HepG2 (cell line): ENCODE measurements around the gene C4B. TPM values are rescaled to one million over a fixed set of nuclear protein-coding genes. Genes with fewer than 3 reads are reported as not detected.
A peak's percentile ranks its signal among the peaks of the same experiment; 100 is the strongest.

Experiments
- ATAC-seq: fragments of 200-7000 bp; cut with Tn5 transposase; 3 replicates; pipeline ENCODE4 v1.9.1; 2020; ENCODE audit warnings: mild to moderate bottlenecking, moderate library complexity
- BruUV-seq: library from RNA; stranded (reverse); fragments of 400-500 nt; replicated peaks from 2 replicates; lab custom pipeline; 2021; lab: Mats Ljungman, UMichigan
- CTCF ChIA-PET: fragments of 300-600 bp; formaldehyde crosslinking; extraction: SDS; loops from one replicate; lab custom pipeline; 2021; ENCODE audit warnings: low total read pairs, inconsistent platforms, low intra/inter-chr PET ratio; lab: Yijun Ruan, JAX
- POLR2A ChIA-PET: fragments of 350-600 bp; sonication (Branson Sonifier 250); formaldehyde crosslinking; loops from one replicate; lab custom pipeline; 2020; ENCODE audit warnings: antibody characterized with exemption, inconsistent platforms; lab: Yijun Ruan, JAX
- DNase-seq: peaks from one replicate; pipeline ENCODE4 v3.0.0-alpha.2; 2015; ENCODE audit warnings: low spot score
- FAIRE-seq: peaks from 3 replicates; lab custom pipeline; 2011; peaks lifted over from hg19 to GRCh38; lab: Jason Lieb, UNC
- H2AFZ ChIP-seq: one replicate; pipeline ENCODE4 v1.6.1; 2011; ENCODE audit warnings: low read length, inconsistent platforms
- H3K27ac ChIP-seq: fragments of 300-600 bp; 3 replicates; pipeline ENCODE4 v1.8.0; 2011; ENCODE audit warnings: mixed run types, mild to moderate bottlenecking, mixed read lengths, low read length, inconsistent platforms; ENCODE audit not compliant: insufficient read depth; ENCODE audit errors: extremely low read length
- H3K27me3 ChIP-seq, 2 experiments: fragments of 200-600 bp in 1 of 2; 2 replicates in 1 of 2; 3 replicates in 1 of 2; pipeline versions ENCODE4 v1.6.0 to v1.8.0; 2011; ENCODE audit warnings: low read length in 2 of 2, mild to moderate bottlenecking in 2 of 2, moderate library complexity in 2 of 2, inconsistent platforms in 1 of 2; ENCODE audit not compliant: insufficient read depth in 2 of 2, control insufficient read depth in 1 of 2
- H3K36me3 ChIP-seq, 2 experiments: fragments of 200-600 bp in 1 of 2; replicated peaks in 1 of 2; 2 replicates in 1 of 2; 3 replicates in 1 of 2; pipeline versions ENCODE4 v1.5.1 to v1.8.0; 2011; ENCODE audit warnings: low read length in 2 of 2, inconsistent platforms in 1 of 2; ENCODE audit not compliant: insufficient read depth in 2 of 2, control insufficient read depth in 1 of 2
- H3K4me1 ChIP-seq: 2 replicates; pipeline ENCODE4 v1.5.1; 2012; ENCODE audit warnings: low read length, inconsistent platforms; ENCODE audit not compliant: insufficient read depth
- H3K4me2 ChIP-seq: 2 replicates; pipeline ENCODE4 v1.6.0; 2011; ENCODE audit warnings: low read depth, low read length, inconsistent platforms
- H3K4me3 ChIP-seq, 3 experiments: fragments of 200-600 bp in 1 of 3; sonication (generic), shearing (Covaris generic) in 1 of 3; replicated peaks in 1 of 3; 2 replicates each; pipeline ENCODE4 v1.5.1; 2011 to 2016; ENCODE audit warnings: low read length in 3 of 3, inconsistent platforms in 2 of 3, low read depth in 2 of 3, mild to moderate bottlenecking in 2 of 3, control low read depth in 1 of 3, mixed read lengths in 1 of 3; ENCODE audit not compliant: insufficient read depth in 1 of 3
- H3K79me2 ChIP-seq: one replicate; pipeline ENCODE4 v1.6.1; 2011; ENCODE audit warnings: low read length, inconsistent platforms; ENCODE audit not compliant: insufficient read depth
- H3K9ac ChIP-seq: 2 replicates; pipeline ENCODE4 v1.6.0; 2011; ENCODE audit warnings: mild to moderate bottlenecking, low read depth, low read length, inconsistent platforms; ENCODE audit not compliant: insufficient read depth
- H3K9me3 ChIP-seq: 2 replicates; pipeline ENCODE4 v1.5.1; 2012; ENCODE audit warnings: mild to moderate bottlenecking, low read length
- H4K20me1 ChIP-seq: 2 replicates; pipeline ENCODE4 v1.6.0; 2011; ENCODE audit warnings: inconsistent platforms, mild to moderate bottlenecking, low read length, moderate library complexity; ENCODE audit not compliant: insufficient read depth
- GLI4 ChIP-seq: sonication (generic); formaldehyde crosslinking; IDR thresholded peaks from 2 replicates; pipeline ENCODE4 v1.5.1; 2020; ENCODE audit warnings: missing genetic modification reagents, mild to moderate bottlenecking, moderate library complexity, borderline replicate concordance
- NCOA2 ChIP-seq: sonication (generic); formaldehyde crosslinking; IDR thresholded peaks from 2 replicates; pipeline ENCODE4 v1.8.0; 2022; ENCODE audit warnings: inconsistent platforms
- PHF21A ChIP-seq: sonication (generic); formaldehyde crosslinking; IDR thresholded peaks from 2 replicates; pipeline ENCODE4 v1.5.0; 2020; ENCODE audit warnings: mild to moderate bottlenecking, missing genetic modification reagents
- ZNF280B ChIP-seq: sonication (generic); formaldehyde crosslinking; IDR thresholded peaks from 2 replicates; pipeline ENCODE4 v1.5.0; 2020; ENCODE audit warnings: missing genetic modification reagents, mild to moderate bottlenecking, borderline replicate concordance
- ZNF768 ChIP-seq: sonication (generic); formaldehyde crosslinking; IDR thresholded peaks from 2 replicates; pipeline ENCODE4 v1.4.0; 2020; ENCODE audit warnings: missing genetic modification reagents
- ZNF770 ChIP-seq: sonication (generic); formaldehyde crosslinking; IDR thresholded peaks from 2 replicates; pipeline ENCODE4 v1.5.0; 2020; ENCODE audit warnings: mild to moderate bottlenecking, missing genetic modification reagents
- WGBS: methylation state at CpG from one replicate; pipeline ENCODE4 v1.1.6; 2017; ENCODE audit warnings: low lambda C conversion rate; 5-methylcytosine and 5-hydroxymethylcytosine counted together
- in situ Hi-C: cut with HindIII; loops from 2 replicates; pipeline ENCODE4 v1.10.0; 2017; ENCODE audit warnings: low pct_unique_long_range_greater_than_20kb; ENCODE audit not compliant: extremely low pct_ligation_motif_present
- intact Hi-C: fragments of 100-400 bp; cut with micrococcal nuclease; formaldehyde crosslinking; loops from one replicate; pipeline ENCODE4 v1.10.0; 2022; ENCODE audit not compliant: unreplicated experiment
- polyA plus RNA-seq, 8 experiments: library from polyadenylated mRNA; depleted of rRNA in 3 of 8; stranded (reverse) in 7 of 8; unstranded in 1 of 8; fragments of >200 nt; fragmentation: Illumina TruSeq in 4 of 8; extraction: Trizol in 4 of 8; gene quantifications; 2 replicates each; pipeline versions ENCODE4 v1.2.1 to v1.2.3, GENCODE V29; 2011 to 2016; ENCODE audit warnings: low read depth in 4 of 8, missing spikeins in 1 of 8, mixed read lengths in 1 of 8; ENCODE audit not compliant: insufficient read depth in 1 of 8
- total RNA-seq, 5 experiments: library from RNA; depleted of rRNA; stranded (reverse); fragments of >200 nt; fragmentation: Illumina TruSeq; extraction: Trizol; gene quantifications; 2 replicates each; pipeline ENCODE4 v1.2.3, GENCODE V29; 2016; ENCODE audit warnings: low read depth in 1 of 5

The C4B gene
- total and polyA plus RNA-seq, 2 of the 13 experiments (the other 11 are each of a cell fraction or from before 2014, with no cell fraction given): 167 to 538 TPM

- ChIA-PET POLR2A (no interaction called here), CTCF (no interaction called here)
- no TSS peak for BruUV-seq
- ATAC-seq (0 out of 3 replicates have a peak, but pooled peaks have one; percentile 8), DNase-seq (no peak), FAIRE-seq (no peak)
- H3K9me3 ChIP-seq: no peaks in the 10 kb centered on the region
- intact Hi-C loops: no loop called here
- no peaks in the 10 kb centered on the region for H3K79me2 ChIP-seq
- 37% methylated on average over 16 of the region's 17 CpGs for WGBS
- no peak overlapping the region for H3K27ac ChIP-seq
- no peaks in the 10 kb centered on the region for H3K36me3 ChIP-seq
- H4K20me1 ChIP-seq: no peaks in the 10 kb centered on the region
- no peak for TF ChIP-seq NCOA2 (CRISPR knock-in tag)
- no peak for TF ChIP-seq PHF21A (CRISPR knock-in tag)
- TF ChIP-seq GLI4 (CRISPR knock-in tag): no peak
- no peak for TF ChIP-seq ZNF770 (CRISPR knock-in tag)
- no peak for TF ChIP-seq ZNF768 (CRISPR knock-in tag)
- TF ChIP-seq ZNF280B: no peak
- in situ Hi-C loops: no loop called here
- no peak overlapping the region for H3K4me3 ChIP-seq
- H3K4me1 ChIP-seq: no peaks in the 10 kb centered on the region
- H3K9ac ChIP-seq: no peak overlapping the region
- no peak overlapping the region for H2AFZ ChIP-seq
- H3K4me2 ChIP-seq: no peak overlapping the region
- peaks cover 22 to 67% of the 10 kb centered on the region in 2 experiments for H3K27me3 ChIP-seq
Measured at GRCh38 chr6:32057966-32058365, 43.4 kb downstream of the C4B start.
